Measurements from ENCODE around the gene NMB.

The NMB gene

DNA sequence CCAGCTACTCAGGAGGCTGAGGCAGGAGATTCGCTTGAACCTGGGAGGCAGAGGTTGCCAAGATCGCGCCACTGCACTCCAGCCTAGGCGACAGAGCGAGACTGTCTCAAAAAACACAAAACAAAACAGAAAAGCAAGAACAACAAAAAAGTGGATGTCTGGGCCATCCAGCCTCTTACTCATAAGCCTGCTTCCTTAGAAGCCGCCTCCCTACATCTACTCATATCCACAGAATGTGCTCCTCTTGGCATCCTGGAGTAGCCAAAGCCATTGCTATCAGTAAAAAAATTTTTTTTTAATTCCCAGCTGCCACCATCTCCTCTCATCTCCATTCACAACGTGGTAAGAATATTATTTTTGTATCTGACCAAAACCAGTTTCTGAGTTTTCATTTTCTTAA lies 46.4 kb downstream of the NMB start:
- DNase-seq (ENCODE audit: low spot score): no peak

DNA sequence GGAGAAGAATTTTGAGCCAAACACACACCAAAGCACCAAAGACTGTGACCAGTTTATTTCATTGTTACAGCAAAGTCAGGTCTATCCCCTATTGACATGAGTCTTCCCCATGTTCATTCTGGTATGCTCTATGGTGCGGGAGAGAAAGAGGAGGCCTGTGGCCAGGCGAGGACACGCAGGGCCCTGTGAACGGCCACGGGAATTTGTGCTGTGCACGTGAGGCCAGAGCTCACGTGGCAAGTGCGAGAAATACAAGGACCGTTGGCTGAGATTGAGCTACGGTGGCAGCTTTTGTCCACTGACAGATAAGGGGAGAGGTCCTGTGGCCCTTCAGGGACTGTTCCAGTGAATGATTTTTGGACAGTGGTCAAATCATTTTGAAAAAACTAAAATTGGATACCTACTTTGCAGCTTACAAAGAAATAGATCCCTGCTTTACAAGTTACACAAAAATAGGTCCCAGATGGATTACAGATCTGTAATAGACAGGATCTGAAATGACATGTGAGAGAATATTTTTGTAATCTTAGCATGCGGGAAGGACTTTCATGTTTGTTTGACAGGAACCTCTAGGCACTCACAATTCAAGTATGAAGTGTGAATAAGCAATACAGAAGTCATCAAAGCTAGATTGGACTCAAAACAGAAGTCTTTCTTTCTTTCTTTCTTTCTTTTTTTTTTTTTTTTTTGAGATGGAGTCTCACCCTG lies 48.0 kb downstream of the NMB start:
- no peak for DNase-seq (ENCODE audit: low spot score)

DNA sequence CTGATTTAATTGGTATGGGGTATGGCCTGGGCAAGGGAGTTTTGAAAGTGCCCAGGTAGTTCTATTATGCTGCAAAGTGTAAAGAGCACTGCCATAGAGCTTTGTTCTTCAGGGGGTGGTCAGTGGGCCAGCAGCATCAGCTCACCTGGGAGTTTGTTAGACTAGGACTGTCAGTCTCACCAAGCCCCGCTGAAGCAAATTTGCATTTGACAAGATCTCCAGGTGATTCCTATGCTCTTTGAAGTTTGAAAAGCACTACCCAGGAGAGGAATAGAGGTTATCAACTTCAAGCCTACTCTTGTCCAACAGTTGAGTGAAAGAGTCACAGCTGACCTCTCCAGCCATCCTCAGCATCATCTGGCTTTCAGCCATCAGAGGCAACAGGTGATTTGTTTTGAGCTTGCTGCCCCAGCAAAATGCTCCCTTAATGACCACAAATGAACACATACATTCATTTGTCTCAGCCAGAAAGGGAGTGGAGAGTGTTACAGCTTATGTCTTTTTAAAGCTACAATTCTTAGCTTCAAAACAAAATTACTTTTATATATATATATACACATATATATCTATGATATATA lies 49.2 kb downstream of the NMB start:
- DNase-seq (ENCODE audit: low spot score): no peak

- DNase-seq (ENCODE audit: low spot score): no peak
These were observed 51.3 kb downstream of the NMB start for GRCh38 chr15:84606653-84607120.

GRCh38 chr15:84605554-84605882 lies 52.5 kb downstream of the NMB start:
- no peak for DNase-seq (ENCODE audit: low spot score)

Data from activated CD4-positive, alpha-beta T cell treated with anti-CD3 and anti-CD28 coated beads, Interleukin-2, Interleukin-4, amounts not matched to agents 100 ng/mL and 50 ng/mL, durations not matched to agents 16 hours and 8 hours (primary cell).